Astrocyte (in vitro differentiated cells and primary cell): Measurements from ENCODE around the gene BRWD1. TPM values are rescaled to one million over a fixed set of nuclear protein-coding genes. Genes with fewer than 3 reads are reported as not detected.
A peak's percentile ranks its signal among the peaks of the same experiment; 100 is the strongest.

Experiments used
- DNase-seq: peaks from one replicate; pipeline ENCODE4 v3.0.0-alpha.2; 2010; ENCODE audit warnings: low read depth
- FAIRE-seq: peaks from 2 replicates; lab custom pipeline; 2011; peaks lifted over from hg19 to GRCh38; lab: Jason Lieb, UNC
- H2AFZ ChIP-seq: 2 replicates; pipeline ENCODE4 v1.6.0; 2012; ENCODE audit warnings: low read depth, low read length, inconsistent platforms
- H3K27ac ChIP-seq: 2 replicates; pipeline ENCODE4 v1.5.1; 2011; ENCODE audit warnings: low read depth, low read length, inconsistent platforms
- H3K27me3 ChIP-seq: 2 replicates; pipeline ENCODE4 v1.6.0; 2011; ENCODE audit warnings: low read length, inconsistent platforms; ENCODE audit not compliant: insufficient read depth
- H3K36me3 ChIP-seq: 2 replicates; pipeline ENCODE4 v1.5.1; 2011; ENCODE audit warnings: low read length, inconsistent platforms; ENCODE audit not compliant: insufficient read depth
- H3K4me1 ChIP-seq: 2 replicates; pipeline ENCODE4 v1.5.1; 2011; ENCODE audit warnings: low read length, inconsistent platforms; ENCODE audit not compliant: insufficient read depth
- H3K4me2 ChIP-seq: 2 replicates; pipeline ENCODE4 v1.6.0; 2012; ENCODE audit warnings: low read length, inconsistent platforms
- H3K4me3 ChIP-seq: 2 replicates; pipeline ENCODE4 v1.5.1; 2011; ENCODE audit warnings: low read depth, mild to moderate bottlenecking, low read length, inconsistent platforms; ENCODE audit not compliant: insufficient read depth
- H3K79me2 ChIP-seq: 2 replicates; pipeline ENCODE4 v1.6.0; 2012; ENCODE audit warnings: mild to moderate bottlenecking, low read length, inconsistent platforms; ENCODE audit not compliant: insufficient read depth
- H3K9ac ChIP-seq: 2 replicates; pipeline ENCODE4 v1.6.0; 2012; ENCODE audit warnings: mild to moderate bottlenecking, low read length, inconsistent platforms
- H3K9me3 ChIP-seq: 2 replicates; pipeline ENCODE4 v1.5.1; 2012; ENCODE audit warnings: low read depth, mild to moderate bottlenecking, low read length, inconsistent platforms; ENCODE audit not compliant: insufficient read depth
- H4K20me1 ChIP-seq: 2 replicates; pipeline ENCODE4 v1.6.0; 2012; ENCODE audit warnings: low read length, inconsistent platforms; ENCODE audit not compliant: insufficient read depth
- H3K27ac Mint-ChIP-seq: one replicate; pipeline ENCODE4 v1.8.0; 2021; ENCODE audit warnings: mild to moderate bottlenecking, mixed read lengths; ENCODE audit not compliant: unreplicated experiment
- H3K27me3 Mint-ChIP-seq: one replicate; pipeline ENCODE4 v1.8.0; 2021; ENCODE audit warnings: low read depth, mixed read lengths; ENCODE audit not compliant: unreplicated experiment
- H3K36me3 Mint-ChIP-seq: one replicate; pipeline ENCODE4 v1.8.0; 2021; ENCODE audit warnings: low read depth, mixed read lengths; ENCODE audit not compliant: unreplicated experiment
- H3K4me1 Mint-ChIP-seq: one replicate; pipeline ENCODE4 v1.8.0; 2021; ENCODE audit warnings: low read depth, mixed read lengths; ENCODE audit not compliant: unreplicated experiment
- H3K4me3 Mint-ChIP-seq: one replicate; pipeline ENCODE4 v1.8.0; 2021; ENCODE audit warnings: mild to moderate bottlenecking, moderate library complexity, mixed read lengths; ENCODE audit not compliant: unreplicated experiment
- H3K9me3 Mint-ChIP-seq: one replicate; pipeline ENCODE4 v1.8.0; 2021; ENCODE audit warnings: mild to moderate bottlenecking, mixed read lengths; ENCODE audit not compliant: unreplicated experiment
- CTCF ChIP-seq: IDR thresholded peaks from 2 replicates; pipeline ENCODE4 v1.5.1; 2011; ENCODE audit warnings: low read depth, mild to moderate bottlenecking, inconsistent platforms, low read length, moderate library complexity; ENCODE audit not compliant: insufficient read depth
- EZH2 ChIP-seq: IDR thresholded peaks from 2 replicates; pipeline ENCODE4 v1.6.1; 2012; ENCODE audit warnings: mild to moderate bottlenecking, low read length, inconsistent platforms; ENCODE audit not compliant: insufficient read depth
- total RNA-seq: library from RNA; stranded (reverse); gene quantifications from 2 replicates; pipeline ENCODE4 v1.2.1, GENCODE V29; 2021

The BRWD1 gene
- total RNA-seq, 1 donor from 2014 or later, result 28.1 TPM

GRCh38 chr21:39208624-39209333 lies 104.7 kb downstream of the BRWD1 start:
- DNase-seq (no peak), FAIRE-seq (no peak)
- Histone ChIP-seq H3K4me3 (no peak overlapping the region), H3K27me3 (no peaks in the 10 kb centered on the region), H4K20me1 (no peaks in the 10 kb centered on the region), H3K9me3 (no peaks in the 10 kb centered on the region), H3K4me2 (no peak overlapping the region), H3K27ac (no peak overlapping the region), H3K9ac (no peak overlapping the region), H2AFZ (no peak overlapping the region), H3K79me2 (no peaks in the 10 kb centered on the region), H3K4me1 (no peaks in the 10 kb centered on the region), H3K36me3 (peaks cover 27% of the 10 kb centered on the region)
- Mint-ChIP-seq H3K4me1 (no peaks in the 10 kb centered on the region), H3K9me3 (no peaks in the 10 kb centered on the region), H3K4me3 (no peak overlapping the region), H3K27ac (no peak overlapping the region), H3K27me3 (no peaks in the 10 kb centered on the region), H3K36me3 (peaks cover 8% of the 10 kb centered on the region)
- TF ChIP-seq CTCF (no peak), EZH2 (no peak)

- Histone ChIP-seq H3K4me2 (no peak overlapping the region), H3K36me3 (peaks cover 31% of the 10 kb centered on the region), H3K27ac (no peak overlapping the region), H3K4me3 (no peak overlapping the region), H3K9me3 (no peaks in the 10 kb centered on the region), H3K4me1 (peaks cover under 1% of the 10 kb centered on the region), H2AFZ (no peak overlapping the region), H4K20me1 (peaks cover 6% of the 10 kb centered on the region), H3K79me2 (no peaks in the 10 kb centered on the region), H3K9ac (no peak overlapping the region), H3K27me3 (no peaks in the 10 kb centered on the region)
- Mint-ChIP-seq H3K27me3 (no peaks in the 10 kb centered on the region), H3K4me3 (no peak overlapping the region), H3K27ac (no peak overlapping the region), H3K36me3 (peaks cover 9% of the 10 kb centered on the region), H3K9me3 (no peaks in the 10 kb centered on the region), H3K4me1 (no peaks in the 10 kb centered on the region)
- TF ChIP-seq CTCF (peak; percentile 11), EZH2 (no peak)
- FAIRE-seq (no peak), DNase-seq (no peak)
These were observed 109.3 kb downstream of the BRWD1 start for GRCh38 chr21:39204134-39204533.

- no peaks in the 10 kb centered on the region for H3K27me3 ChIP-seq
- H3K4me3 ChIP-seq, result no peak overlapping the region
- H3K36me3 ChIP-seq, result peaks cover 41% of the 10 kb centered on the region
- Mint-ChIP-seq H3K36me3 (peaks cover 16% of the 10 kb centered on the region), H3K27ac (no peak overlapping the region), H3K27me3 (no peaks in the 10 kb centered on the region), H3K4me3 (no peak overlapping the region), H3K4me1 (peaks cover 3% of the 10 kb centered on the region), H3K9me3 (no peaks in the 10 kb centered on the region)
- no peak for TF ChIP-seq EZH2
- FAIRE-seq (no peak), DNase-seq (no peak)
- peaks cover 12% of the 10 kb centered on the region for H4K20me1 ChIP-seq
- no peak overlapping the region for H2AFZ ChIP-seq
- H3K27ac ChIP-seq, result no peak overlapping the region
- peaks cover 2% of the 10 kb centered on the region for H3K4me1 ChIP-seq
- H3K79me2 ChIP-seq, result no peaks in the 10 kb centered on the region
- H3K9me3 ChIP-seq, result no peaks in the 10 kb centered on the region
- H3K9ac ChIP-seq, result no peak overlapping the region
- no peak overlapping the region for H3K4me2 ChIP-seq
These were observed 114.6 kb downstream of the BRWD1 start for GRCh38 chr21:39198800-39199199.
